ENCODE data around the gene SLC2A9.

GRCh38 chr4:10011885-10012284 lies 9.4 kb downstream of the SLC2A9 start:
- TF ChIP-seq CTCF (IDR thresholded peaks at IDR 0.05), result no peak
- no peak for TF ChIP-seq POLR2A (IDR thresholded peaks at IDR 0.05)
